IPS-18c (cell line): ENCODE data around the gene RHO.
"Not testable (repeated sequence)": the region's sequence is repeated elsewhere in the genome, so short reads cannot be mapped to it uniquely, and the experiment has no call there.

ENCODE experiments used
- H3K4me3 ChIP-seq: 2 replicates; pipeline ENCODE4 v1.7.0; 2013; ENCODE audit warnings: low read depth, mild to moderate bottlenecking, low read length, moderate library complexity; ENCODE audit not compliant: insufficient read depth
- H3K9me3 ChIP-seq: one replicate; pipeline ENCODE4 v1.6.1; 2013; ENCODE audit warnings: mild to moderate bottlenecking, low read length, moderate library complexity; ENCODE audit not compliant: control insufficient read depth, insufficient read depth

Gene RHO

DNA sequence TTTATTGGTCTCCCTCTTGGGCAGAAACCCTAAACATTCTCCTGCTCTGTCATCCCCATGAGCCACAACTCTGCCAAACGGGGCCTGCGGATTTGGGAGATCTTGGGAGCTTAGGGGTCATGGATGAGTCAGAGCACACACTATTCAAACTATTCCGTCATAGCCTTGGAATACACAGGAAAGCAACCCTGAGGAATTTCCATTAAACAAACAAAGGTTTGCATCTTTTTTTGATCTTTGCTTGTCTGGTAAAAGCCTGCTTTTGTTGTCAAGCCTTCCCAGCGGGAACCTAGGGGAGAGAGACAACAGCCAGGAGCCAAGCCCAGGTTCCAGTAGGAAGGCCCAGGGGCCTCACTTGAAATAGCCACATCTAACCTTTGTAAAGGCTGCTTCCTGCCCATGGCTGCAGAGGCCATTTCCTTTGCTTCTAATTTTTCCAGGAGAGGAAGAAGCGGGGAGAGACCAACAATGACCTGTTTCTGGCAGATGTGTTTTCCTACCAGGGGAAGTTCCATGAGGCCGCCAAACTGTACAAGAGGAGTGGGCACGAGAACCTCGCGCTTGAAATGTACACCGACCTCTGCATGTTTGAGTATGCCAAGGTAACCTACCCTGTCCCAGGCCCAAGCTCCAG is 33.3 kb upstream of the RHO start:
- not testable (repeated sequence) for H3K4me3 ChIP-seq

DNA sequence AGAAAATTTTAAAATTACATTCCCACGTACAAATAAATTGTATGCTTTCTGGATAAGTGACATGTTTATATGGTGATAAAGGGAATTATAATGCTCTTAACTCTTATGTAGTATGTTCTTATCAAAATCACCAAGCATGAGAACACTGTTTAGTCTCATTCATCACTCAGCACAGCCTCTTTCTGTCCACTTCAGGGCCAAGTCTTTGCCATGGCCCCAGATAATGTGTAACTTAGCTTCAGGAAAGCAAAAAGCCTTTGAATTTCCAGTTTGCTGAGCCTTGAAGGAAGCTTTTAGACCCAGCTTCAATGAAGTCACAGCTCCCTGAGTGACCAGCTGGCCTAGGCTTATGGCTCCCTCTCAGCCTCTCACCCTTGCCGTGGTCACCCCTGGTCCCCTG is 30.6 kb upstream of the RHO start:
- H3K4me3 ChIP-seq: not testable (repeated sequence)

More for the DNA sequence above, 33.3 kb upstream of the RHO start:
- not testable (repeated sequence) for H3K9me3 ChIP-seq

DNA sequence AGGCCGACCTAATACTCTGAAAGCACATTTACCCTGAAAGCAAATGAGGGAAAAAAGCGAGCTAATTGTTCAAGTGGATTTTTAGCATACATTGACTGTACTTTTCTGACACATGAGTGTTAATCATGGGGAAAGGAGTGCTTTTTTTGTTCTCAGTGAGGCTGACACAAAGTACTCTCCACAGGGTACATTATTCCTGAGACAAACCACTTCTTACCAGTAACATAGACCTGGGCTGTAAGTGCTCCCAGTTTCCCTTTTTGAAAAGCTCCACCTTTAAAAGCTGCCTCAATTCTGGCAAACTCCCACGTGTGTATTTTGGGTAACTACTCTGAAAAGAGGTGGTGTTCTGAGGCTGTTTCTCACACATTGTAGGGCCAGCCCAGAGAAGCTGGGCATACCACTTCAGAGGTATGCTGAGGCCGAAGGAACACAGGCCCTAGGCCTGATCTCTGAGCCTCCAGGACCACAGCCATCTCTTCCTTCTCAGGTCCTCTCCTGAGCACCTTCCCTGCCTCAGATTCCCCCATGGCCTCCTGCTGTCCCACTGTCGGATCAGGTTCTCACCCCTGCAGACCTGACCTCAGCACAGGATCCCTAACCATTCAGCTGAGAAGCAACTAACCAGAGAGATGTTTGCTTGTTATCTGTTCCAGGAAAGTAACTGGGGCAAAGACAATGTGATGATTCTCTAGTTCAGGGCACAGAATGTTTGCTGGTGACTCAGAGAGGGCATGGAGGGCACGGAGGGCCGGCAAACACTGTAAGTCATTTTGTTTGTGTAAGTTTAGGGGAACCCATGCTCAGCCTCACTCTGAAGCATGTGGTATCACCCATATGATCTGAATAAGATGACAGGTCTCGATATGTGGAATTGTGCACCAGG is 29.6 kb upstream of the RHO start:
- H3K4me3 ChIP-seq, H3K9me3 ChIP-seq: not testable (repeated sequence)

More for the DNA sequence above, 30.6 kb upstream of the RHO start:
- not testable (repeated sequence) for H3K9me3 ChIP-seq

DNA sequence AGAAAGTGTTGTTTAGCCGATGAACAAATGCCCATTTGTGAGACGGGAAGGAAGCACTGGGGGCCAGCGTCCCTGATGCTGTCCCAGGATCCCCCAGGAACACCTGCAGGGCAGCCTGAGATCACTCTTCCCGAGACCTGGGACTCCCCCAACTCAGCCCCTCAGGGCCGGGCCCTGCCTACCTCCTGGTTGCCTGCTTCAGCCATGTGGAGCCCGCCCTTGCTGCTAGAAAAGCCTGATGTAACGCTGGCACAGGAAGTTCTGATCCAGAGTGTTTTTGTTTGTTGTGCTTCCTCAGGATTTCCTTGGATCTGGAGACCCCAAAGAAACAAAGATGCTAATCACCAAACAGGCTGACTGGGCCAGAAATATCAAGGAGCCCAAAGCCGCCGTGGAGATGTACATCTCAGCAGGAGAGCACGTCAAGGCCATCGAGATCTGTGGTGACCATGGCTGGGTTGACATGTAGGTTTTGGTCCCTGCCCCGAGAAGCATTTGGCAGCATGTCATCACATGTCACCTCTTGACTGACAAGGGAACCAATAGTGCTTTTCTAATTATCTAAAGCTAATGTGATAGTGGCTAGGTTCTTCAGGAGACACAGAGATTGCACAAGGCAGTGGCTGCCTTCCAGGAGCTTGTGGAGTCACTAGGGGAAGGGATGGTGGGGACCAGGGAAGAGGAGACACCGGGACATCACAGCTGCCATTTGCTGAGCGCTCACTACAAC is 28.7 kb upstream of the RHO start:
- H3K4me3 ChIP-seq, H3K9me3 ChIP-seq: not testable (repeated sequence)

DNA sequence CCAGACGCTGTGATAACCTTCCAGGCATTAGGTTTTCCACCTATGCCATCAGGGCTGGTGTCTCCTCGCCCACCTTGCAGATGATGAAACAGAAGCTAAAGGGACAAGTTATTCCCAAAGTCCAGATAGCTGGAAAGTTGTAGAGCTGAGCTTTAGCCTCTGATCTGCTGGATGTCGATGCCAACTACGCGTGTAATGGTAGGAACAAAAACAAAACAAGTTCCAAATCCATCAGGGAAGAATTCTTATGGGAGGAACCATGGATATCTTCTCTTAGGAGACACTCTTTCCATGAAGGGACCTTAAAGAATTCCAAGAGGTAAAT is 28.1 kb upstream of the RHO start:
- Histone ChIP-seq H3K4me3 (no peak overlapping the region), H3K9me3 (no peaks in the 10 kb centered on the region)

DNA sequence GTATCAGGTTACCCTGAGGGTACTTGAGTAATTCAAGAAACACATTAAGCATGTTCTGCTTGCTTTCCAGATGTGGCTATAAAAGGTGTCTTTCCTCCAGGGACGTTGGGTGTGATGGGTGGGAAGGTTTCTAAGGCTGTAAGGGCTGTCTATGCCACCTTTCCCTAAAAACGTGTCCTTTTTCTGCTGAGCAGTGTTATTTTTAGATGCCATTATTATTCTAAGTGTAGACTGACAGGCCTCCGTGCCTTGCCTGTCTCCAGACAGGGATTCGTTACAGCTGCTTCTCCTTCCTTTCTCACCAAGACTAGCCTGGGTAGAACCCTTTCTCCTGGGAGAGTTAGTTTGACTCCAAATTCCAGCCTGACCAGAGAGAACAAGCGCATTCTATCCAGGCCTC is 26.8 kb upstream of the RHO start:
- no peaks in the 10 kb centered on the region for H3K9me3 ChIP-seq
- H3K4me3 ChIP-seq: no peak overlapping the region

DNA sequence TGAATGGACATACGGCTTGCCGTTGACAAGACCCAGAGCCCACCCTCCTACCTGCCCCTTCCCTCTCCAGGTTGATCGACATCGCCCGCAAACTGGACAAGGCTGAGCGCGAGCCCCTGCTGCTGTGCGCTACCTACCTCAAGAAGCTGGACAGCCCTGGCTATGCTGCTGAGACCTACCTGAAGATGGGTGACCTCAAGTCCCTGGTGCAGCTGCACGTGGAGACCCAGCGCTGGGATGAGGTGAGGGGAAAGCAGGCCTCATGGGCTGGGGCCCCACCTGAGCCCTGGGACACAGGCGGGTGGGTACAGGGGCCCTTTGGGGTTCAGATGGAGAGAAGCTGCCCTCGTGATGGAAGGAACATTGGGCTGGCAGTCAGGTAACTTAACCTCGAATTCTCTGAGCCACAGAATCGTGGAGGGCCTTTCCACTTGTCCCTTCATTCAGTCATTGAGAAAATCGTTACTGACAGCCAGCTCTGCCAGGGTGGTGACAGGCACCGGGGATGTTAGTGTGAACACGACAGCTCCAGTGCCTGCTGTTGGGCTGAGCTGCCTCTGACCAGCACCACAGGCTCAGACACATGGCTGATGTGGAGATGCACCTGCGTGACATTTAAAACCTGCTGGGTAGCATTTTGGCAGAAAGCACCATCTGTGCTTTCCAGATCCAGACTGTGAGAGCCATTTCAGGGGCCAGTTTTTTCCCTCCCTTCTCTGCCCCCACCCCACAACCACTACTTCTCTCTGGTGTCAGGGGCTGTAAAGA is 25.6 kb upstream of the RHO start:
- H3K9me3 ChIP-seq: no peaks in the 10 kb centered on the region
- no peak overlapping the region for H3K4me3 ChIP-seq

DNA sequence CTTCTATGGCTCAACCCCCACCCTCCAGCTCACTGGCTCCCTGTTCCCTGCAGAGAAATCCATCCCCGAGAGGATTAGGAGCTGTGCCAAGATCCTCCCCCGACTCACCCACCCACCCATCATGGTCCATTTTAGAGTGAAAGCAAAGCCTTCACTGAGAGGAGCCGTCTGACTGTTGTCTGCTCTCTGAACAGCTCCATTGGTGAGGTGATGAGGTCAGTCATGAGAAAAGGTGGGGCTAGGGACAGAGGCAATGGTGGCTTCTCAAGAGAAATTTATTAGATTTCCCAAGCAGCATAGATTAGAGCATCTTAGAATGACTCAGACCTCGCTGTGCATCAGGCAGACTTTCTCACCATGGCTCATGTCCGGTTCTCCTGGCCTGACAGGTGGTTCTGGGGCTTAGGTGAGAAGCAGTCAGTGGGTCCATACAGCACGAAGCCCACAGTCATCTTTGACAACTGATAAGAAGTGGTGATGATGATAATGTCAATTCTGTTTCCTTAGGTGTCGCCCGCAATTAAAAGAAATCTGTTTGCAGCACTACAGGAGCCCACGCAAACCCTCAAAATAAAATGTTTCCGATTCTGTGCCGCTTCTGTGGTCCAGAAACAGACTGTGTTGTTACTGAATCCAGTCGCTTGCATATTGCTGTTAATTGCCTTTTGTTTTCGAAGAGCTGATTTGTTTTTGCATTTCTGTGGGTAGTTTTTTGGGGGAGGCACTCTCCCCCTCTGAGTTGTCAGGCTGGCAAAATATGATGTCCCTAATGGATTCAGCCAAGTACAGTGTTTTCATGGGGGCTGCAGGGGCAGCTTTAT is 24.8 kb upstream of the RHO start:
- Histone ChIP-seq H3K9me3 (no peaks in the 10 kb centered on the region), H3K4me3 (no peak overlapping the region)

DNA sequence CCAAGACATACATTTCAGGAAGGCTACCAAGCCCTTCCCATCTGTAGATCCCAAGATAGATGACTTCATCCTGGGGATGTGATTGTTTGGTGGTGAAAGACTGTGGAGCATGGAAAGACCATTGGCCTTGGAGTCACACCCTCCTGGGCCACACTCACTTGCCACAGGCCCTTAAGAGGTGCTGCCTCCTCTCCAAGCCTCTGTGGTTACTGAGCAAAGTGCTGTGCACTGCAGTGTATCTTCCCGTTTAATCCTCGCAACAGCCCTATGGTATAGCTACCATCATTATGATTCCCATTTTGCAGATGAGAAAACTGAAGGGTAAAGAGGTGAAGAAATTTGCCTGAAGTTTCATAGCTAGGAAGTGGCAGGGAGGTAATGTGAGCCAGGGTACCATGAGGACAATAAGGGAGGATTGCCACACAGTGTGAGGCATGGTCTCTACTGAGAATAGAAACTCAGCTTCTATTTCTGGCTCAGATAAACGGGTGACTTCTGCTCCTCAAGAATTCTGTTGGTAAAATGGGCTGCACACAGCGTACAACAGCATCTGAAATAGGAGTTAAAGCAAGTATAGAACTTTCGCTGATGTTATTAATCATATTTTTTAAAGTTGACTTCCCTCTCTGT is 23.9 kb upstream of the RHO start:
- no peaks in the 10 kb centered on the region for H3K9me3 ChIP-seq
- no peak overlapping the region for H3K4me3 ChIP-seq

DNA sequence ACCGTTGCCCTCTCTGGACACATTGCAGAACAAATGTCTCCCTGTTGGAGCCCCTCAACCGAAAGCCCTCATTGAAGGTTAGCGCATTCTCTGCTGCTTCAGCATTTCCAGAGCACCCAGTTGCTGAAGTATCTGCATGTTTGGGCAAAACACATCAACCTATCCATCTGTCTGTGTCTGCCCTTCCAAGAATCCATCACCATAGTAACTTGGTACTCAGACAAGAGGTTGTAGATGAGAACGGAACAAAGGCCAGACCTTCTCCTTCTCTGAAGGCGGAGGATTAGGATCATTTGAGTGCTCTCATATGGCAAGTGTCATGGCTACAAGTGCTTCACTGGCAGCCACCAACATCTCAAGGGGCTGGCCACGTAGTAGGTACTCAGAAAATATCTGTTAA is 23.1 kb upstream of the RHO start:
- no peaks in the 10 kb centered on the region for H3K9me3 ChIP-seq
- H3K4me3 ChIP-seq: no peak overlapping the region

DNA sequence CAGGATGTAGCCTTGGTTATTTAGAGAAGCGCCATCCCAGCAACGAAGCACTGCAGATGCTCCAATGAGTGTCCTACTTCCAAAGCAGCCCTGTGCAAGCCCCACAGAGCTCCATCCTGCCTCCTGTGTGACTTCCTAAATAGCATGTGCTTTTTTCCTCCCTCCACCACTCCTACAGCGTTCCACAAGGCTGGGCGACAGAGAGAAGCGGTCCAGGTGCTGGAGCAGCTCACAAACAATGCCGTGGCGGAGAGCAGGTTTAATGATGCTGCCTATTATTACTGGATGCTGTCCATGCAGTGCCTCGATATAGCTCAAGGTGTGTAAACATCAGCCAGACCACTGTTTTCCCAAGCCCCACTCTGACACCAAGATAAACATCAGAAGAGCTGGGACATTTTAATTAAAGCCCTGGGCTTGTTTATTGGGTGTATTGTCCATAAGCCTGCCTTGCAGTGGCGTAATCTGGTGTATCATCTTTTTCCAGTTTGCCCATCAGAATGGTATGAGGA is 22.2 kb upstream of the RHO start:
- Histone ChIP-seq H3K9me3 (no peaks in the 10 kb centered on the region), H3K4me3 (no peak overlapping the region)

DNA sequence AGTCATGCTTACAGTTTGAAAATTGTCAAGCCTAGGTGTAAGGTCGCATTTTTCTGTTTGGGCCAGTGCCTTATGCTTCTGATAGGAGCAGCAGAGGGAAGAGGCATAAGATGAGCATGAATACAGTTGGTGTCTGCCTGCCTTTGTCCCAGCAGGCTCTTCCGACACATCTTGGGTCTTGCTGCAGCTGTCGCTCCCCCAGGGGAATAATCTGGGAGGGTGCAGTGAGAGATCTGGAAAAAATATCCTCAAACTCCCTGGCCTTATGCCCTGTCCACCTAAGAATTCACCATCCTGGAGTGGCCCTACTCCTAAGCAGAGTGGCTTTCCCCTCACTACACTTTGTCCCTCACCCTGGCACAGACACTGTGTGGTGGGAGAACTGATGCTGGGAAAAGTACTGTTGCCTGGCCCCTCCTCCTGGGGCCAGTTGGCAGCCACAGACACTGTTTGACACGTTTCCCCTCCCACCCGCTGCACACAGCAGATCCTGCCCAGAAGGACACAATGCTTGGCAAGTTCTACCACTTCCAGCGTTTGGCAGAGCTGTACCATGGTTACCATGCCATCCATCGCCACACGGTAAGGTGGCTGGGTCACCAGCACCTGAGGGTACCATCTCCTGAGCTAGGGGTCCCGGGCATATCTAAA is 21.1 kb upstream of the RHO start:
- Histone ChIP-seq H3K4me3 (no peak overlapping the region), H3K9me3 (no peaks in the 10 kb centered on the region)

DNA sequence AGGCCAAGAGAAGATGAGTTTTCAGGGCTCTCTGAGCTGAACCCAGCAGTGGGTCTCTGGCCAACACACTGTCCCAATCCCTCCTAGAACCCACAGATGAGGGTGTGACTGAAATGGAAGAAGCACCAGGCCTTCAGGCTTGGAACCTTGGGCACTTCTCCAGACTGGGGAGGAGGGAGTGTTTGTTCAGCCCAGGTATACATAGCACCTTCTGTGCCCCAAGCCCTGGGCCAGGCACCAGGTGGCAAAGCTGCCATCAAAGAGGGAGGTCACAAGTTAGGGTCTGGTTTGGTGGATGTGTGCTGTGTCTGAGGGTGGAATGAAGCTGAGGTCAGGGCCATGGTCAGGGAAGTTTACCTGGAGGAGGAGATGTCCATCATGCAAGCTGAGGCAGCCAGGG is 15.8 kb upstream of the RHO start:
- Histone ChIP-seq H3K9me3 (no peaks in the 10 kb centered on the region), H3K4me3 (no peak overlapping the region)

DNA sequence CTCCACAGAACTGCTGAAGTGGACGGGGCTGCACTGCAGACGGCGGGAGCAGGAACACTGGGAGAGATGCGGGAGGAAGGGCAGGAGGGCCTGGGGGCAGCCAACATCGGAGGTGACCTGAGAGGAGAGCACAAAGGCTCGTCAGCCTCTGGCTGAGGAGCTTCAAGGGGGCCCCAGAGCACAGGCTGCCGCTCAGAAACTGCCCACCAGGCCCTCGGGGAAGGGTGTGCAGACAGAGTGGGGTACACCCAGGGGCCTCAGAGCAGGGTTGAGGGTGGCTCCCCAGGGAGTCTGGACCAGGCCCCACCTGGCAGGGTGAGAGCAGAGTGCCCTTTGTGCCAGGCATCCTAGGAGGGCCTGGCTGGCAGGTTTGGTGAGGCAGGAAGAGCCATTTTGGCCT is 14.7 kb upstream of the RHO start:
- Histone ChIP-seq H3K9me3 (no peaks in the 10 kb centered on the region), H3K4me3 (no peak overlapping the region)

DNA sequence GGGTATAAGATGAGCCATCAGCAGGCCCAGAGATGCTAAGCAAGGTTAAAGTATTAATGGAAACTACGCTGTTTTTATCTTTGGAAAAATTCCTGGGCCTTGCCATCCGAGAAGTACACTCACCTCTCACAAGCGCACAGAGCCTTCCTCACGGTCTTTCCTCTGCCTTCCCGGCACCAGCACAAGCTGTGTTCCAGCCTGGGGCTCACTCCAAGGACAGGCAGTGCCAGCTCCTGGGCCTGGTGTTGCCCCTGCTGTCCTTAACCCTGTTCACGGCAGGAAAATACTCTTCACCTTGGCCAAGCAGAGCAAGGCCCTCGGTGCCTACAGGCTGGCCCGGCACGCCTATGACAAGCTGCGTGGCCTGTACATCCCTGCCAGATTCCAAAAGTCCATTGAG is 14.3 kb upstream of the RHO start:
- no peaks in the 10 kb centered on the region for H3K9me3 ChIP-seq
- no peak overlapping the region for H3K4me3 ChIP-seq

DNA sequence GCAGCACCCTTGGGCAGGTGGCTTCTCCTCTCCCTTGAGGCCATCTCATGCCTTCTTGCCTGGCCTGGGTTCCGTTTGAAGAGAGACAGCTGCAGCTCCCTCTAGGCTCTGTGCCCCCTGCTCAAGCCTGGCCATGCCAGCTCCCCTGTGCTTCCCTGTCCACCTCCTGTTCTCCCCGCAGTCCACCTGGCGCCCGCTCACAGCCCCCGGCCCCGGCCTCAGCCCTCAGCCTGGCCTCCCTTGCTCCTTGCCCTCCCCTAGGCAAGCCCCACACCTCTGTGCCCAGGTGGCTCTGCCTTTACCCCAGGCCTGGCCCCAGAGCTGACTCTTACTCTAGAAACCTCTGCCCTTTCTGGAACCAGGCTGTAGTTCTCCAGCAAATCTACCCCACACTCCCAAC is 13.9 kb upstream of the RHO start:
- no peak overlapping the region for H3K4me3 ChIP-seq
- H3K9me3 ChIP-seq: no peaks in the 10 kb centered on the region
